ENCODE results near the gene PALLD. TPM values are rescaled to one million over a fixed set of nuclear protein-coding genes. Genes with fewer than 3 reads are reported as not detected.

The PALLD gene
- total RNA-seq, 2 donors from 2014 or later: 705 to 752 TPM

- Histone ChIP-seq H3K4me3 (no peak overlapping the region), H3K27me3 (replicated peaks; ENCODE audit: insufficient read depth) (no peaks in the 10 kb centered on the region), H3K9me3 (no peaks in the 10 kb centered on the region), H3K4me1 (ENCODE audit: control insufficient read depth in 1 of 2, low read depth in 2 of 2) (peaks cover 49 to 96% of the 10 kb centered on the region in 2 donors), H3K27ac (peak overlapping the region; percentile 94 to 99), H3K36me3 (no peaks in the 10 kb centered on the region)
- TF ChIP-seq CTCF (IDR thresholded peaks at IDR 0.05): no peak
- no peak for ATAC-seq (ENCODE audit: insufficient number of reproducible peaks, low FRiP score, low read depth)
- no peak for DNase-seq (ENCODE audit: low spot score)
Observed at GRCh38 chr4:168846414-168846813, 349.6 kb downstream of the PALLD start.

GRCh38 chr4:168847771-168848502 lies 351.1 kb downstream of the PALLD start:
- DNase-seq (ENCODE audit: low spot score): no peak

GRCh38 chr4:168849030-168849675 lies 352.3 kb downstream of the PALLD start:
- ATAC-seq (ENCODE audit: insufficient number of reproducible peaks, low FRiP score, low read depth) (no peak), DNase-seq (ENCODE audit: low spot score) (no peak)
- Histone ChIP-seq H3K4me1 (ENCODE audit: control insufficient read depth in 1 of 2, low read depth in 2 of 2) (peaks cover 42 to 96% of the 10 kb centered on the region in 2 donors), H3K9me3 (no peaks in the 10 kb centered on the region), H3K36me3 (peaks cover 6% of the 10 kb centered on the region), H3K27me3 (replicated peaks; ENCODE audit: insufficient read depth) (no peaks in the 10 kb centered on the region), H3K27ac (peak overlapping the region; percentile 70 to 94), H3K4me3 (peak overlapping the region; percentile 49)
- no peak for TF ChIP-seq CTCF (IDR thresholded peaks at IDR 0.05)

More at GRCh38 chr4:168847771-168848502, 351.1 kb downstream of the PALLD start:
- peaks cover 1% of the 10 kb centered on the region for H3K36me3 ChIP-seq
- no peaks in the 10 kb centered on the region for H3K9me3 ChIP-seq
- no peak for TF ChIP-seq CTCF (IDR thresholded peaks at IDR 0.05)
- no peaks in the 10 kb centered on the region for H3K27me3 ChIP-seq (replicated peaks; ENCODE audit: insufficient read depth)
- peak overlapping the region; percentile 94 to 99 for H3K27ac ChIP-seq
- ATAC-seq (ENCODE audit: insufficient number of reproducible peaks, low FRiP score, low read depth): no peak
- peaks cover 43 to 96% of the 10 kb centered on the region in 2 donors for H3K4me1 ChIP-seq (ENCODE audit: control insufficient read depth in 1 of 2, low read depth in 2 of 2)
- H3K4me3 ChIP-seq: peak overlapping the region; percentile 49

- peaks cover 6% of the 10 kb centered on the region for H3K36me3 ChIP-seq
- TF ChIP-seq CTCF (IDR thresholded peaks at IDR 0.05): no peak
- ATAC-seq (ENCODE audit: insufficient number of reproducible peaks, low FRiP score, low read depth) (no peak), DNase-seq (ENCODE audit: low spot score) (no peak)
- no peaks in the 10 kb centered on the region for H3K9me3 ChIP-seq
- peak overlapping the region; percentile 57 to 94 for H3K27ac ChIP-seq
- peaks cover 40 to 96% of the 10 kb centered on the region in 2 donors for H3K4me1 ChIP-seq (ENCODE audit: control insufficient read depth in 1 of 2, low read depth in 2 of 2)
- no peaks in the 10 kb centered on the region for H3K27me3 ChIP-seq (replicated peaks; ENCODE audit: insufficient read depth)
- H3K4me3 ChIP-seq: no peak overlapping the region
Observed at GRCh38 chr4:168849997-168850396, 353.1 kb downstream of the PALLD start.

GRCh38 chr4:168852387-168852786 lies 355.5 kb downstream of the PALLD start:
- no peak for ATAC-seq (ENCODE audit: insufficient number of reproducible peaks, low FRiP score, low read depth)
- no peak for DNase-seq (ENCODE audit: low spot score)
- H3K9me3 ChIP-seq: no peaks in the 10 kb centered on the region
- peak overlapping the region; percentile 73 to 94 for H3K27ac ChIP-seq
- H3K27me3 ChIP-seq (replicated peaks; ENCODE audit: insufficient read depth): no peaks in the 10 kb centered on the region
- TF ChIP-seq CTCF (IDR thresholded peaks at IDR 0.05): no peak
- peaks cover 6% of the 10 kb centered on the region for H3K36me3 ChIP-seq
- H3K4me1 ChIP-seq (ENCODE audit: control insufficient read depth in 1 of 2, low read depth in 2 of 2): peaks cover 59 to 96% of the 10 kb centered on the region in 2 donors
- no peak overlapping the region for H3K4me3 ChIP-seq
